ENCODE measurements around the gene KRT4. TPM values are rescaled to one million over a fixed set of nuclear protein-coding genes. Genes with fewer than 3 reads are reported as not detected.

Gene KRT4
- total RNA-seq, 1 donor from 2014 or later = not detected

DNA sequence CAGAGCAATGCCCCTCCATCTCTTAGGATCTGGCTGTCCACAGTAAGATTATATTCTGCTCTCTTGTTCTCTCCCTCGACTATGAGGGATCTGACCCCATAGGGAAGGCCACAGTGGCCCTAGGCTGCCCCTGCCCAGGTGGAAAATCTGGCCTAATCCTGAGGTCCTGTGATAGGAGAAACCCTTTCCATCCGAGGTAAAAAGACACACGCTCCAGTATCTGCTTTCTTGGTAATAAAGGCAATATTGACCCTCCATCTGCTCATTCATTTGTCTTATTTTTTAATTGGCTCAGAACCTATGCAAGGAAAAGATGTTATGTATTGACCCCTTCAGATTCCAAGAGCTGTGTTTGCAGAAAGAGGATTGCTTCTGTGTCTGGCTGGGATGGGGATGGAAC is 46.5 kb downstream of the KRT4 start:
- TF ChIP-seq CTCF (IDR thresholded peaks at IDR 0.05; ENCODE audit: borderline replicate concordance) = no peak
- H3K4me1 ChIP-seq = no peaks in the 10 kb centered on the region
- H3K9me3 ChIP-seq (replicated peaks) = peaks cover 5% of the 10 kb centered on the region
- no peak overlapping the region for H3K27ac ChIP-seq (replicated peaks)
- intact Hi-C loops (cut with micrococcal nuclease) = no loop called here
- no peaks in the 10 kb centered on the region for H3K36me3 ChIP-seq
- H3K4me3 ChIP-seq = no peak overlapping the region
- no peak for DNase-seq
- peaks cover 53% of the 10 kb centered on the region for H3K27me3 ChIP-seq (ENCODE audit: low read depth)

DNA sequence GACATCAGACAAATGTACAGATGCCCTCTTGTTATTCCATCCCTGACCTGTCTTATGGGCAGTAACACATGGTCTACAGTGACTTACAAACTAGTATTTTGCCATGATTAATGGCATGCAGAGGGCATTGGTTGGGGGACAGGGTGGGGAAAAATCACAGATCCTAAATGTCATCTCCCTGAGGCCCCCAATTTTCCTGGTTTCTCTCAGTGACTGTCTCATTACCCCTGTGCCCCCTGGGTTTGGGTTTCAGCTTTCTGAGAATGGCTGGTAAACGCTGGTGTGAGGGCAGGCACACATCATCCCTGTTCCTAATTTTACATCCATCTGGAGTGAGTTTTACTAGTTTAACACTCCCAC is 46.9 kb downstream of the KRT4 start:
- peaks cover 9% of the 10 kb centered on the region for H3K9me3 ChIP-seq (replicated peaks)
- TF ChIP-seq CTCF (IDR thresholded peaks at IDR 0.05; ENCODE audit: borderline replicate concordance) = no peak
- no peak overlapping the region for H3K27ac ChIP-seq (replicated peaks)
- no peaks in the 10 kb centered on the region for H3K4me1 ChIP-seq
- no peak for DNase-seq
- no peaks in the 10 kb centered on the region for H3K36me3 ChIP-seq
- no peak overlapping the region for H3K4me3 ChIP-seq
- intact Hi-C loops (cut with micrococcal nuclease) = no loop called here
- H3K27me3 ChIP-seq (ENCODE audit: low read depth) = peaks cover 53% of the 10 kb centered on the region

- no peaks in the 10 kb centered on the region for H3K36me3 ChIP-seq
Observed at GRCh38 chr12:52766351-52767019, 47.4 kb downstream of the KRT4 start.

DNA sequence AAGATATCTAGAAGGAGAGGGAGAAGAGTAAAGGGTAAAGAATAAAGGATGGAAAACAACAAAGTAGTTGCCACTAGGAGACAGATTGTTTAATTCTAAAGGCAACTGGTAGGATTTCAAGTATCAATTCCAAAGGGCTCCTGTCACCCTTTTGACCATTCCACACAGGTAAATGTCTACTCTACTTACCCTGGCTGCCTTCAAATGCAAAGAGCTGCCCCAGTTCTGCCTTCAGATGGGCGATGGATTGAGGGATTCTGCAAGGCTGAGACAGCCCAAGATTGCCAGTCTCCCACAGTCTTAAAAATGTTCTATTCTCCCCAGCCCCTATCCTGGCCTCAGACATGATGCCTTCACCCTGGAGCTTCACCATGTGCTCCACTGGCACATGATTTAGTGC is 48.2 kb downstream of the KRT4 start:
- Histone ChIP-seq H3K4me3 (no peak overlapping the region), H3K36me3 (no peaks in the 10 kb centered on the region), H3K4me1 (no peaks in the 10 kb centered on the region), H3K9me3 (replicated peaks) (peaks cover 22% of the 10 kb centered on the region), H3K27me3 (ENCODE audit: low read depth) (peaks cover 53% of the 10 kb centered on the region), H3K27ac (replicated peaks) (no peak overlapping the region)
- TF ChIP-seq CTCF (IDR thresholded peaks at IDR 0.05; ENCODE audit: borderline replicate concordance) = no peak
- intact Hi-C loops (cut with micrococcal nuclease) = no loop called here
- no peak for DNase-seq

More at GRCh38 chr12:52766351-52767019, 47.4 kb downstream of the KRT4 start:
- no peak overlapping the region for H3K4me3 ChIP-seq
- DNase-seq = no peak
- intact Hi-C loops (cut with micrococcal nuclease) = no loop called here
- peaks cover 14% of the 10 kb centered on the region for H3K9me3 ChIP-seq (replicated peaks)
- H3K27me3 ChIP-seq (ENCODE audit: low read depth) = peaks cover 55% of the 10 kb centered on the region
- no peaks in the 10 kb centered on the region for H3K4me1 ChIP-seq
- no peak for TF ChIP-seq CTCF (IDR thresholded peaks at IDR 0.05; ENCODE audit: borderline replicate concordance)
- H3K27ac ChIP-seq (replicated peaks) = no peak overlapping the region

- no peak for TF ChIP-seq CTCF (IDR thresholded peaks at IDR 0.05; ENCODE audit: borderline replicate concordance)
- no peak overlapping the region for H3K27ac ChIP-seq (replicated peaks)
- peaks cover 44% of the 10 kb centered on the region for H3K27me3 ChIP-seq (ENCODE audit: low read depth)
- DNase-seq = no peak
- no peaks in the 10 kb centered on the region for H3K4me1 ChIP-seq
- H3K9me3 ChIP-seq (replicated peaks) = peaks cover 34% of the 10 kb centered on the region
- intact Hi-C loops (cut with micrococcal nuclease) = no loop called here
- no peak overlapping the region for H3K4me3 ChIP-seq
- no peaks in the 10 kb centered on the region for H3K36me3 ChIP-seq
Observed at GRCh38 chr12:52763991-52764390, 49.9 kb downstream of the KRT4 start.

Measured in left ventricle myocardium inferior (tissue), 1 donor.